ENCODE measurements around the gene ERCC2. TPM values are rescaled to one million over a fixed set of nuclear protein-coding genes. Genes with fewer than 3 reads are reported as not detected.
A peak's percentile ranks its signal among the peaks of the same experiment; 100 is the strongest.

ERCC2 gene
- total and polyA plus RNA-seq, 5 donors from 2014 or later, result 4.4 to 15.5 (median 6.8) TPM

GRCh38 chr19:45358213-45358792 is 12.1 kb downstream of the ERCC2 start:
- Histone ChIP-seq H3K4me3 (ENCODE audit: low read depth, low read length) (no peak overlapping the region), H3K36me3 (ENCODE audit: control insufficient read depth, insufficient read depth, low read length) (peaks cover 9% of the 10 kb centered on the region), H3K9me3 (ENCODE audit: control insufficient read depth in 2 of 2, low read length in 2 of 2) (no peaks in the 10 kb centered on the region), H3K27ac (ENCODE audit: insufficient read depth, low read length, poor library complexity, severe bottlenecking) (no peak overlapping the region), H3K4me1 (ENCODE audit: control insufficient read depth, insufficient read depth, low read length, poor library complexity, severe bottlenecking) (no peaks in the 10 kb centered on the region), H3K27me3 (ENCODE audit: control insufficient read depth, insufficient read depth, low read length) (no peaks in the 10 kb centered on the region)
- ATAC-seq (ENCODE audit: low read depth in 2 of 2) (no peak), DNase-seq (no peak)
- peaks cover 0 to 5% (median 0%) of the 10 kb centered on the region in 4 donors for H3K4me1 Mint-ChIP-seq
- H3K36me3 Mint-ChIP-seq, result peaks cover 19% of the 10 kb centered on the region
- no peaks in the 10 kb centered on the region for H3K27me3 Mint-ChIP-seq
- no peak overlapping the region for H3K4me3 Mint-ChIP-seq
- no peaks in the 10 kb centered on the region for H3K9me3 Mint-ChIP-seq
- peak overlapping the region in 1 of 3 donors; percentile 76 for H3K27ac Mint-ChIP-seq

- Mint-ChIP-seq H3K36me3 (peaks cover 23% of the 10 kb centered on the region), H3K27ac (no peak overlapping the region), H3K27me3 (no peaks in the 10 kb centered on the region), H3K4me1 (peaks cover 0 to 5% (median 0%) of the 10 kb centered on the region in 4 donors), H3K9me3 (no peaks in the 10 kb centered on the region), H3K4me3 (no peak overlapping the region)
- DNase-seq (no peak), ATAC-seq (ENCODE audit: low read depth in 2 of 2) (no peak)
- Histone ChIP-seq H3K27me3 (ENCODE audit: control insufficient read depth, insufficient read depth, low read length) (no peaks in the 10 kb centered on the region), H3K4me1 (ENCODE audit: control insufficient read depth, insufficient read depth, low read length, poor library complexity, severe bottlenecking) (no peaks in the 10 kb centered on the region), H3K4me3 (ENCODE audit: low read depth, low read length) (no peak overlapping the region), H3K36me3 (ENCODE audit: control insufficient read depth, insufficient read depth, low read length) (peaks cover 14% of the 10 kb centered on the region), H3K27ac (ENCODE audit: insufficient read depth, low read length, poor library complexity, severe bottlenecking) (no peak overlapping the region), H3K9me3 (ENCODE audit: control insufficient read depth in 2 of 2, low read length in 2 of 2) (no peaks in the 10 kb centered on the region)
Measured at GRCh38 chr19:45357445-45357783, 13.0 kb downstream of the ERCC2 start.

GRCh38 chr19:45356760-45357444 is 13.5 kb downstream of the ERCC2 start:
- peaks cover 14% of the 10 kb centered on the region for H3K36me3 ChIP-seq (ENCODE audit: control insufficient read depth, insufficient read depth, low read length)
- H3K27ac Mint-ChIP-seq, result no peak overlapping the region
- no peak overlapping the region for H3K4me3 ChIP-seq (ENCODE audit: low read depth, low read length)

GRCh38 chr19:45355910-45356309 is 14.5 kb downstream of the ERCC2 start:
- Mint-ChIP-seq H3K4me1 (peaks cover 0 to 2% (median 0%) of the 10 kb centered on the region in 4 donors), H3K36me3 (peaks cover 22% of the 10 kb centered on the region), H3K27ac (no peak overlapping the region), H3K4me3 (no peak overlapping the region), H3K9me3 (no peaks in the 10 kb centered on the region), H3K27me3 (no peaks in the 10 kb centered on the region)
- Histone ChIP-seq H3K4me1 (ENCODE audit: control insufficient read depth, insufficient read depth, low read length, poor library complexity, severe bottlenecking) (no peaks in the 10 kb centered on the region), H3K9me3 (ENCODE audit: control insufficient read depth in 2 of 2, low read length in 2 of 2) (no peaks in the 10 kb centered on the region), H3K36me3 (ENCODE audit: control insufficient read depth, insufficient read depth, low read length) (peaks cover 9% of the 10 kb centered on the region), H3K27me3 (ENCODE audit: control insufficient read depth, insufficient read depth, low read length) (no peaks in the 10 kb centered on the region), H3K27ac (ENCODE audit: insufficient read depth, low read length, poor library complexity, severe bottlenecking) (no peak overlapping the region), H3K4me3 (ENCODE audit: low read depth, low read length) (no peak overlapping the region)
- DNase-seq (no peak), ATAC-seq (ENCODE audit: low read depth in 2 of 2) (no peak)

More at GRCh38 chr19:45356760-45357444, 13.5 kb downstream of the ERCC2 start:
- Histone ChIP-seq H3K4me1 (ENCODE audit: control insufficient read depth, insufficient read depth, low read length, poor library complexity, severe bottlenecking) (no peaks in the 10 kb centered on the region), H3K27me3 (ENCODE audit: control insufficient read depth, insufficient read depth, low read length) (no peaks in the 10 kb centered on the region), H3K27ac (ENCODE audit: insufficient read depth, low read length, poor library complexity, severe bottlenecking) (no peak overlapping the region), H3K9me3 (ENCODE audit: control insufficient read depth in 2 of 2, low read length in 2 of 2) (no peaks in the 10 kb centered on the region)
- Mint-ChIP-seq H3K27me3 (no peaks in the 10 kb centered on the region), H3K36me3 (peaks cover 23% of the 10 kb centered on the region), H3K4me3 (no peak overlapping the region), H3K9me3 (no peaks in the 10 kb centered on the region), H3K4me1 (peaks cover 0 to 5% (median 0%) of the 10 kb centered on the region in 4 donors)
- ATAC-seq (ENCODE audit: low read depth in 2 of 2) (no peak), DNase-seq (no peak)

GRCh38 chr19:45355402-45355801 is 15.0 kb downstream of the ERCC2 start:
- Mint-ChIP-seq H3K4me1 (peaks cover 0 to 2% (median 0%) of the 10 kb centered on the region in 4 donors), H3K9me3 (no peaks in the 10 kb centered on the region), H3K27ac (peak overlapping the region in 2 of 3 donors; percentile 11 to 23), H3K27me3 (no peaks in the 10 kb centered on the region), H3K36me3 (peaks cover 22% of the 10 kb centered on the region), H3K4me3 (no peak overlapping the region)
- H3K4me1 ChIP-seq (ENCODE audit: control insufficient read depth, insufficient read depth, low read length, poor library complexity, severe bottlenecking), result no peaks in the 10 kb centered on the region
- ATAC-seq (ENCODE audit: low read depth in 2 of 2), result no peak
- no peak for DNase-seq
- H3K36me3 ChIP-seq (ENCODE audit: control insufficient read depth, insufficient read depth, low read length), result peaks cover 9% of the 10 kb centered on the region
- no peaks in the 10 kb centered on the region for H3K27me3 ChIP-seq (ENCODE audit: control insufficient read depth, insufficient read depth, low read length)
- no peaks in the 10 kb centered on the region for H3K9me3 ChIP-seq (ENCODE audit: control insufficient read depth in 2 of 2, low read length in 2 of 2)
- no peak overlapping the region for H3K4me3 ChIP-seq (ENCODE audit: low read depth, low read length)
- H3K27ac ChIP-seq (ENCODE audit: insufficient read depth, low read length, poor library complexity, severe bottlenecking), result no peak overlapping the region

GRCh38 chr19:45354241-45354842 is 16.0 kb downstream of the ERCC2 start:
- H3K36me3 ChIP-seq (ENCODE audit: control insufficient read depth, insufficient read depth, low read length), result peaks cover 8% of the 10 kb centered on the region
- no peaks in the 10 kb centered on the region for H3K4me1 ChIP-seq (ENCODE audit: control insufficient read depth, insufficient read depth, low read length, poor library complexity, severe bottlenecking)

GRCh38 chr19:45352914-45353796 is 17.2 kb downstream of the ERCC2 start:
- Histone ChIP-seq H3K27me3 (ENCODE audit: control insufficient read depth, insufficient read depth, low read length) (no peaks in the 10 kb centered on the region), H3K27ac (ENCODE audit: insufficient read depth, low read length, poor library complexity, severe bottlenecking) (no peak overlapping the region), H3K9me3 (ENCODE audit: control insufficient read depth in 2 of 2, low read length in 2 of 2) (no peaks in the 10 kb centered on the region), H3K36me3 (ENCODE audit: control insufficient read depth, insufficient read depth, low read length) (peaks cover 7% of the 10 kb centered on the region), H3K4me3 (ENCODE audit: low read depth, low read length) (no peak overlapping the region), H3K4me1 (ENCODE audit: control insufficient read depth, insufficient read depth, low read length, poor library complexity, severe bottlenecking) (no peaks in the 10 kb centered on the region)
- peaks cover 0 to 2% (median 0%) of the 10 kb centered on the region in 4 donors for H3K4me1 Mint-ChIP-seq
- ATAC-seq (ENCODE audit: low read depth in 2 of 2) (no peak), DNase-seq (no peak)
- peaks cover 21% of the 10 kb centered on the region for H3K36me3 Mint-ChIP-seq
- H3K27me3 Mint-ChIP-seq, result no peaks in the 10 kb centered on the region
- no peak overlapping the region for H3K27ac Mint-ChIP-seq
- H3K9me3 Mint-ChIP-seq, result no peaks in the 10 kb centered on the region
- no peak overlapping the region for H3K4me3 Mint-ChIP-seq

More at GRCh38 chr19:45354241-45354842, 16.0 kb downstream of the ERCC2 start:
- Histone ChIP-seq H3K9me3 (ENCODE audit: control insufficient read depth in 2 of 2, low read length in 2 of 2) (no peaks in the 10 kb centered on the region), H3K27ac (ENCODE audit: insufficient read depth, low read length, poor library complexity, severe bottlenecking) (no peak overlapping the region), H3K4me3 (ENCODE audit: low read depth, low read length) (no peak overlapping the region), H3K27me3 (ENCODE audit: control insufficient read depth, insufficient read depth, low read length) (no peaks in the 10 kb centered on the region)
- no peak for ATAC-seq (ENCODE audit: low read depth in 2 of 2)
- no peak for DNase-seq
- H3K27me3 Mint-ChIP-seq, result no peaks in the 10 kb centered on the region
- H3K36me3 Mint-ChIP-seq, result peaks cover 27% of the 10 kb centered on the region
- no peak overlapping the region for H3K27ac Mint-ChIP-seq
- peaks cover 0 to 2% (median 0%) of the 10 kb centered on the region in 4 donors for H3K4me1 Mint-ChIP-seq
- no peaks in the 10 kb centered on the region for H3K9me3 Mint-ChIP-seq
- H3K4me3 Mint-ChIP-seq, result no peak overlapping the region
